HepG2 (cell line): ENCODE measurements around the gene DLG2. TPM values are rescaled to one million over a fixed set of nuclear protein-coding genes. Genes with fewer than 3 reads are reported as not detected.
A peak's percentile ranks its signal among the peaks of the same experiment; 100 is the strongest.

ENCODE experiments used
- ATAC-seq: fragments of 200-7000 bp; cut with Tn5 transposase; 3 replicates; pipeline ENCODE4 v1.9.1; 2020; ENCODE audit warnings: mild to moderate bottlenecking, moderate library complexity
- BruUV-seq: library from RNA; stranded (reverse); fragments of 400-500 nt; replicated peaks from 2 replicates; lab custom pipeline; 2021; lab: Mats Ljungman, UMichigan
- CTCF ChIA-PET: fragments of 300-600 bp; formaldehyde crosslinking; extraction: SDS; loops from one replicate; lab custom pipeline; 2021; ENCODE audit warnings: low total read pairs, inconsistent platforms, low intra/inter-chr PET ratio; lab: Yijun Ruan, JAX
- POLR2A ChIA-PET: fragments of 350-600 bp; sonication (Branson Sonifier 250); formaldehyde crosslinking; loops from one replicate; lab custom pipeline; 2020; ENCODE audit warnings: antibody characterized with exemption, inconsistent platforms; lab: Yijun Ruan, JAX
- DNase-seq: peaks from one replicate; pipeline ENCODE4 v3.0.0-alpha.2; 2015; ENCODE audit warnings: low spot score
- FAIRE-seq: peaks from 3 replicates; lab custom pipeline; 2011; peaks lifted over from hg19 to GRCh38; lab: Jason Lieb, UNC
- H2AFZ ChIP-seq: one replicate; pipeline ENCODE4 v1.6.1; 2011; ENCODE audit warnings: low read length, inconsistent platforms
- H3K27ac ChIP-seq: fragments of 300-600 bp; 3 replicates; pipeline ENCODE4 v1.8.0; 2011; ENCODE audit warnings: mixed run types, mild to moderate bottlenecking, mixed read lengths, low read length, inconsistent platforms; ENCODE audit not compliant: insufficient read depth; ENCODE audit errors: extremely low read length
- H3K27me3 ChIP-seq, 2 experiments: fragments of 200-600 bp in 1 of 2; 2 replicates in 1 of 2; 3 replicates in 1 of 2; pipeline versions ENCODE4 v1.6.0 to v1.8.0; 2011; ENCODE audit warnings: low read length in 2 of 2, mild to moderate bottlenecking in 2 of 2, moderate library complexity in 2 of 2, inconsistent platforms in 1 of 2; ENCODE audit not compliant: insufficient read depth in 2 of 2, control insufficient read depth in 1 of 2
- H3K36me3 ChIP-seq, 2 experiments: fragments of 200-600 bp in 1 of 2; replicated peaks in 1 of 2; 2 replicates in 1 of 2; 3 replicates in 1 of 2; pipeline versions ENCODE4 v1.5.1 to v1.8.0; 2011; ENCODE audit warnings: low read length in 2 of 2, inconsistent platforms in 1 of 2; ENCODE audit not compliant: insufficient read depth in 2 of 2, control insufficient read depth in 1 of 2
- H3K4me1 ChIP-seq: 2 replicates; pipeline ENCODE4 v1.5.1; 2012; ENCODE audit warnings: low read length, inconsistent platforms; ENCODE audit not compliant: insufficient read depth
- H3K4me2 ChIP-seq: 2 replicates; pipeline ENCODE4 v1.6.0; 2011; ENCODE audit warnings: low read depth, low read length, inconsistent platforms
- H3K4me3 ChIP-seq, 3 experiments: fragments of 200-600 bp in 1 of 3; sonication (generic), shearing (Covaris generic) in 1 of 3; replicated peaks in 1 of 3; 2 replicates each; pipeline ENCODE4 v1.5.1; 2011 to 2016; ENCODE audit warnings: low read length in 3 of 3, inconsistent platforms in 2 of 3, low read depth in 2 of 3, mild to moderate bottlenecking in 2 of 3, control low read depth in 1 of 3, mixed read lengths in 1 of 3; ENCODE audit not compliant: insufficient read depth in 1 of 3
- H3K79me2 ChIP-seq: one replicate; pipeline ENCODE4 v1.6.1; 2011; ENCODE audit warnings: low read length, inconsistent platforms; ENCODE audit not compliant: insufficient read depth
- H3K9ac ChIP-seq: 2 replicates; pipeline ENCODE4 v1.6.0; 2011; ENCODE audit warnings: mild to moderate bottlenecking, low read depth, low read length, inconsistent platforms; ENCODE audit not compliant: insufficient read depth
- H3K9me3 ChIP-seq: 2 replicates; pipeline ENCODE4 v1.5.1; 2012; ENCODE audit warnings: mild to moderate bottlenecking, low read length
- H4K20me1 ChIP-seq: 2 replicates; pipeline ENCODE4 v1.6.0; 2011; ENCODE audit warnings: inconsistent platforms, mild to moderate bottlenecking, low read length, moderate library complexity; ENCODE audit not compliant: insufficient read depth
- ARNT ChIP-seq: fragments of 450-650 bp; IDR thresholded peaks from 2 replicates; pipeline ENCODE4 v1.6.1; 2017
- FOSL2 ChIP-seq: sonication (generic); formaldehyde crosslinking; IDR thresholded peaks from 2 replicates; pipeline ENCODE4 v1.4.0; 2020; ENCODE audit warnings: missing genetic modification reagents
- JARID2 ChIP-seq: sonication (generic); formaldehyde crosslinking; IDR thresholded peaks from 2 replicates; pipeline ENCODE4 v1.8.1; 2023; ENCODE audit warnings: missing genetic modification reagents, inconsistent platforms; ENCODE audit not compliant: insufficient replicate concordance
- SMAD1 ChIP-seq: sonication (generic); formaldehyde crosslinking; IDR thresholded peaks from 2 replicates; pipeline ENCODE4 v1.4.0; 2020; ENCODE audit warnings: missing genetic modification reagents, low read depth, mild to moderate bottlenecking, borderline replicate concordance
- SMAD9 ChIP-seq: sonication (generic); formaldehyde crosslinking; IDR thresholded peaks from 2 replicates; pipeline ENCODE4 v1.5.1; 2020; ENCODE audit warnings: mild to moderate bottlenecking, missing genetic modification reagents
- SNRNP70 ChIP-seq: fragments of 200-400 bp; formaldehyde crosslinking; IDR thresholded peaks from 2 replicates; pipeline ENCODE4 v1.6.1; 2017; ENCODE audit warnings: mild to moderate bottlenecking, low read depth, low read length, moderate library complexity
- SOX6 ChIP-seq, 2 experiments: fragments of 450-650 bp in 1 of 2; sonication (generic) in 1 of 2; formaldehyde crosslinking in 1 of 2; IDR thresholded peaks; 2 replicates each; pipeline versions ENCODE4 v1.4.0 to v1.6.1; 2017 to 2020; ENCODE audit warnings: antibody characterized with exemption in 1 of 2, mild to moderate bottlenecking in 1 of 2, missing genetic modification reagents in 1 of 2
- TSC22D2 ChIP-seq: sonication (generic); formaldehyde crosslinking; IDR thresholded peaks from 2 replicates; pipeline ENCODE4 v1.5.1; 2020; ENCODE audit warnings: missing genetic modification reagents, mild to moderate bottlenecking, borderline replicate concordance
- ZNF143 ChIP-seq: sonication (generic); formaldehyde crosslinking; IDR thresholded peaks from 2 replicates; pipeline ENCODE4 v1.4.0; 2020; ENCODE audit warnings: missing genetic modification reagents
- ZNF292 ChIP-seq: sonication (generic); formaldehyde crosslinking; IDR thresholded peaks from 2 replicates; pipeline ENCODE4 v1.8.1; 2022; ENCODE audit warnings: mild to moderate bottlenecking, low read depth, missing genetic modification reagents, borderline replicate concordance
- WGBS: methylation state at CpG from one replicate; pipeline ENCODE4 v1.1.6; 2017; ENCODE audit warnings: low lambda C conversion rate; 5-methylcytosine and 5-hydroxymethylcytosine counted together
- in situ Hi-C: cut with HindIII; loops from 2 replicates; pipeline ENCODE4 v1.10.0; 2017; ENCODE audit warnings: low pct_unique_long_range_greater_than_20kb; ENCODE audit not compliant: extremely low pct_ligation_motif_present
- intact Hi-C: fragments of 100-400 bp; cut with micrococcal nuclease; formaldehyde crosslinking; loops from one replicate; pipeline ENCODE4 v1.10.0; 2022; ENCODE audit not compliant: unreplicated experiment
- polyA plus RNA-seq, 8 experiments: library from polyadenylated mRNA; depleted of rRNA in 3 of 8; stranded (reverse) in 7 of 8; unstranded in 1 of 8; fragments of >200 nt; fragmentation: Illumina TruSeq in 4 of 8; extraction: Trizol in 4 of 8; gene quantifications; 2 replicates each; pipeline versions ENCODE4 v1.2.1 to v1.2.3, GENCODE V29; 2011 to 2016; ENCODE audit warnings: low read depth in 4 of 8, missing spikeins in 1 of 8, mixed read lengths in 1 of 8; ENCODE audit not compliant: insufficient read depth in 1 of 8
- total RNA-seq, 5 experiments: library from RNA; depleted of rRNA; stranded (reverse); fragments of >200 nt; fragmentation: Illumina TruSeq; extraction: Trizol; gene quantifications; 2 replicates each; pipeline ENCODE4 v1.2.3, GENCODE V29; 2016; ENCODE audit warnings: low read depth in 1 of 5
- TF ChIP-seq, protein P1 (sequence below): sonication (generic); formaldehyde crosslinking; conservative IDR thresholded peaks from 2 replicates; pipeline ENCODE4 v1.4.0; 2020; ENCODE audit warnings: mild to moderate bottlenecking, missing genetic modification reagents, moderate library complexity
- TF ChIP-seq, protein P2 (sequence below), 2 experiments: sonication (generic) in 1 of 2; formaldehyde crosslinking in 1 of 2; IDR thresholded peaks; 2 replicates each; pipeline versions ENCODE4 v1.6.1 to v1.9.0; 2014 to 2022; ENCODE audit warnings: antibody characterized with exemption in 1 of 2, borderline replicate concordance in 1 of 2, inconsistent platforms in 1 of 2, low read depth in 1 of 2, missing genetic modification reagents in 1 of 2

DLG2 gene
- total and polyA plus RNA-seq, 2 of the 13 experiments (the other 11 are each of a cell fraction or from before 2014, with no cell fraction given): 0.46 to 1.0 TPM

DNA sequence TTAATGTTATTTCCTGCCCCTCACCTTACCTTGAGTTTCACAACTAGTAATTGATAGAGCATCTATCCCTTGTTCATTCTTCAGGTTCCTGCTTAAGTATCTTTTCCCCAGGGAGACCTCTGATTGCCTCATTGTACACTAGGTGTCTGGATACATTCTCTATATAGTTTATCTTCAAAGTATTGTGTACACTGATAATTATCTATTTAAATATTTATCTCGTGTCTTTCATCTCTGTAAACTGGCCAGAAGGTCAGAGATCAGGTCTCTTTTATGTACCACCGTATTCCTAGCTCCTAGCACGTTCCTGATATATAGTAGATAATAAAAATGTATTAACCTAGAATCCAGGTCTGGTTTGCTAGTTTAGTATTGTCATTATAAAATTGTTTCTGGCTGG, 7.6 kb upstream of the DLG2 start (continued):
- TF ChIP-seq, protein P1, sequence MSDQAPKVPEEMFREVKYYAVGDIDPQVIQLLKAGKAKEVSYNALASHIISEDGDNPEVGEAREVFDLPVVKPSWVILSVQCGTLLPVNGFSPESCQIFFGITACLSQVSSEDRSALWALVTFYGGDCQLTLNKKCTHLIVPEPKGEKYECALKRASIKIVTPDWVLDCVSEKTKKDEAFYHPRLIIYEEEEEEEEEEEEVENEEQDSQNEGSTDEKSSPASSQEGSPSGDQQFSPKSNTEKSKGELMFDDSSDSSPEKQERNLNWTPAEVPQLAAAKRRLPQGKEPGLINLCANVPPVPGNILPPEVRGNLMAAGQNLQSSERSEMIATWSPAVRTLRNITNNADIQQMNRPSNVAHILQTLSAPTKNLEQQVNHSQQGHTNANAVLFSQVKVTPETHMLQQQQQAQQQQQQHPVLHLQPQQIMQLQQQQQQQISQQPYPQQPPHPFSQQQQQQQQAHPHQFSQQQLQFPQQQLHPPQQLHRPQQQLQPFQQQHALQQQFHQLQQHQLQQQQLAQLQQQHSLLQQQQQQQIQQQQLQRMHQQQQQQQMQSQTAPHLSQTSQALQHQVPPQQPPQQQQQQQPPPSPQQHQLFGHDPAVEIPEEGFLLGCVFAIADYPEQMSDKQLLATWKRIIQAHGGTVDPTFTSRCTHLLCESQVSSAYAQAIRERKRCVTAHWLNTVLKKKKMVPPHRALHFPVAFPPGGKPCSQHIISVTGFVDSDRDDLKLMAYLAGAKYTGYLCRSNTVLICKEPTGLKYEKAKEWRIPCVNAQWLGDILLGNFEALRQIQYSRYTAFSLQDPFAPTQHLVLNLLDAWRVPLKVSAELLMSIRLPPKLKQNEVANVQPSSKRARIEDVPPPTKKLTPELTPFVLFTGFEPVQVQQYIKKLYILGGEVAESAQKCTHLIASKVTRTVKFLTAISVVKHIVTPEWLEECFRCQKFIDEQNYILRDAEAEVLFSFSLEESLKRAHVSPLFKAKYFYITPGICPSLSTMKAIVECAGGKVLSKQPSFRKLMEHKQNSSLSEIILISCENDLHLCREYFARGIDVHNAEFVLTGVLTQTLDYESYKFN: 0 out of 2 replicates have a peak, but pooled peaks have one; percentile 18
- TF ChIP-seq SOX6 (IDR thresholded peaks at IDR 0.05) (no peak), SOX6 (CRISPR knock-in tag; IDR thresholded peaks at IDR 0.05) (0 out of 2 replicates have a peak, but pooled peaks have one; percentile 17)

DNA sequence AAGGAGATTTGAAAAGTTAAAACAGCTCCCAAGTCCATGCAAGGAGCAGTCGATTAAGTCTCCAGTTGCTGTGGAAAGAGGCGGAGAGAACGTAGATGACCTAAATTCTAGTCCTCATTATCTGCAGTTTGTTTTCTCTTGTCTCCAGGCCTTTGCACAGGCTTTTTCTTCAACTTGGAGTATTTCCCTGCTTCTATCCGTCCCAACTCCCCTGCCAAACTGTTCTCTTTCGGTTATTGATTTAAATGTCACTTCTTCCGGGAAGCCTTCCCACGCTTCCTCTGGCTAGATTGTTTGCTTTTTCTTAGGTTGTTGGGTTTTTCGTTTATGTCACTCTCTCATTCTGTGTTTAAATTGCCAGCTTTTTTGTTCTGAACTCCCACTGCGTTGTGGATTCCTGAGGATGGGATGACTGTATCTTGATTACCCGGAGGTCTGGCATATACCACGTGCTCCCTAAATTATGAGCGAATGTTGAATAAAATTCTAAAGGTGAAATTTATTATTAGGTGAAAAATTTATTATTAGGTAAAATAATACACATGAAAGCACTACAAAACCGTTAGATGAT, 1.7 kb upstream of the DLG2 start:
- DNase-seq: peak; percentile 9
- H3K9me3 ChIP-seq: no peaks in the 10 kb centered on the region
- H3K4me3 ChIP-seq: peak overlapping the region; percentile 79 to 88 (median 81)
- intact Hi-C loops: loop anchor here (1.0 to 10.0 kb wide), 4 partner anchors 18 to 615 kb away; partner anchors contain the start of genes CREBZF, EED, PICALM and TMEM126A
- ChIA-PET CTCF (no interaction called here), POLR2A (interaction anchor here (0.8 to 3.0 kb wide), 9 partner anchors 10 to 616 kb away, joined by 3 to 41 read pairs (median 5); partner anchors contain the start of genes CCDC89, CREBZF, EED and TMEM126A)
- H4K20me1 ChIP-seq: no peaks in the 10 kb centered on the region
- H3K9ac ChIP-seq: peak overlapping the region; percentile 92
- peaks cover 32% of the 10 kb centered on the region for H3K79me2 ChIP-seq
- TSS peak; percentile 76 for BruUV-seq
- H3K4me1 ChIP-seq: peaks cover 29% of the 10 kb centered on the region
- no peak for FAIRE-seq
- in situ Hi-C loops: loop anchor here (25.0 kb wide), 1 partner anchor 633 kb away; no protein-coding TSS in a partner anchor
- H2AFZ ChIP-seq: peak overlapping the region; percentile 84
- peak; percentile 9 for ATAC-seq
- no peaks in the 10 kb centered on the region; a peak in 1 of 5 replicates for H3K27me3 ChIP-seq
- peaks cover 0 to 3% of the 10 kb centered on the region in 2 experiments; a peak in 1 of 5 replicates for H3K36me3 ChIP-seq
- WGBS: 2% methylated on average over 13 of the region's 13 CpGs
- peak overlapping the region; percentile 79 for H3K27ac ChIP-seq
- peak overlapping the region; percentile 91 for H3K4me2 ChIP-seq
- TF ChIP-seq, protein P2, sequence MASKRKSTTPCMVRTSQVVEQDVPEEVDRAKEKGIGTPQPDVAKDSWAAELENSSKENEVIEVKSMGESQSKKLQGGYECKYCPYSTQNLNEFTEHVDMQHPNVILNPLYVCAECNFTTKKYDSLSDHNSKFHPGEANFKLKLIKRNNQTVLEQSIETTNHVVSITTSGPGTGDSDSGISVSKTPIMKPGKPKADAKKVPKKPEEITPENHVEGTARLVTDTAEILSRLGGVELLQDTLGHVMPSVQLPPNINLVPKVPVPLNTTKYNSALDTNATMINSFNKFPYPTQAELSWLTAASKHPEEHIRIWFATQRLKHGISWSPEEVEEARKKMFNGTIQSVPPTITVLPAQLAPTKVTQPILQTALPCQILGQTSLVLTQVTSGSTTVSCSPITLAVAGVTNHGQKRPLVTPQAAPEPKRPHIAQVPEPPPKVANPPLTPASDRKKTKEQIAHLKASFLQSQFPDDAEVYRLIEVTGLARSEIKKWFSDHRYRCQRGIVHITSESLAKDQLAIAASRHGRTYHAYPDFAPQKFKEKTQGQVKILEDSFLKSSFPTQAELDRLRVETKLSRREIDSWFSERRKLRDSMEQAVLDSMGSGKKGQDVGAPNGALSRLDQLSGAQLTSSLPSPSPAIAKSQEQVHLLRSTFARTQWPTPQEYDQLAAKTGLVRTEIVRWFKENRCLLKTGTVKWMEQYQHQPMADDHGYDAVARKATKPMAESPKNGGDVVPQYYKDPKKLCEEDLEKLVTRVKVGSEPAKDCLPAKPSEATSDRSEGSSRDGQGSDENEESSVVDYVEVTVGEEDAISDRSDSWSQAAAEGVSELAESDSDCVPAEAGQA (IDR thresholded peaks at IDR 0.05; ENCODE audit: low read depth): 0 out of 2 replicates have a peak, but pooled peaks have one; percentile 6
- TF ChIP-seq, protein P2 (CRISPR knock-in tag; IDR thresholded peaks at IDR 0.05; ENCODE audit: borderline replicate concordance): no peak
- no peak for TF ChIP-seq ZNF292 (CRISPR knock-in tag)
- TF ChIP-seq ZNF143: no peak
- no peak for TF ChIP-seq SMAD9 (CRISPR knock-in tag)
- no peak for TF ChIP-seq SNRNP70
- no peak for TF ChIP-seq JARID2 (CRISPR knock-in tag)
- TF ChIP-seq SMAD1 (CRISPR knock-in tag): no peak
- TF ChIP-seq ARNT: no peak
- TF ChIP-seq TSC22D2 (CRISPR knock-in tag): no peak
- no peak for TF ChIP-seq FOSL2 (CRISPR knock-in tag)
